Measurements from ENCODE around the gene RBL1. TPM values are rescaled to one million over a fixed set of nuclear protein-coding genes. Genes with fewer than 3 reads are reported as not detected.

The RBL1 gene
- total and polyA plus RNA-seq, 10 of the 15 experiments (the other 5 are each of a cell fraction or from before 2014, with no cell fraction given) = 4.5 to 51.1 (median 24.9) TPM

- POLR2A ChIA-PET = no interaction called here
- no peak overlapping the region for H3K4me3 ChIP-seq
- RAD21 ChIA-PET (ENCODE audit: unreplicated experiment) = interaction anchor here (0.7 kb wide), 1 partner anchor 51 kb away, joined by 3 read pairs; no protein-coding TSS in a partner anchor
- FAIRE-seq (no peak), DNase-seq (ENCODE audit: low read depth, low spot score) (no peak), ATAC-seq (no peak)
- in situ Hi-C loops (cut with MboI) = no loop called here
- H3K27me3 ChIP-seq (replicated peaks in 1 of 2; ENCODE audit: control insufficient read depth in 2 of 2, insufficient read depth in 2 of 2, low read length in 1 of 2) = no peaks in the 10 kb centered on the region
- H3K9ac ChIP-seq (ENCODE audit: control insufficient read depth, insufficient read depth, low read length) = no peak overlapping the region
- no peaks in the 10 kb centered on the region for H3K36me3 ChIP-seq (ENCODE audit: control insufficient read depth in 2 of 2, insufficient read depth in 2 of 2, low read length in 1 of 2)
- H3K9me3 ChIP-seq (replicated peaks; ENCODE audit: control insufficient read depth, insufficient read depth, low read length) = no peaks in the 10 kb centered on the region
- H3K4me2 ChIP-seq (ENCODE audit: control insufficient read depth, insufficient read depth) = no peak overlapping the region
- 71% methylated on average over 8 of the region's 8 CpGs for WGBS (ENCODE audit: insufficient coverage, insufficient replicate concordance, low lambda C conversion rate, missing lambda C conversion rate)
- SMC1A ChIA-PET (ENCODE audit: uncharacterized antibody, unreplicated experiment) = interaction anchor here (0.6 kb wide), 1 partner anchor 1042 kb away, joined by 3 read pairs; no protein-coding TSS in a partner anchor
- CTCF ChIA-PET = no interaction called here
- H4K20me1 ChIP-seq (ENCODE audit: control insufficient read depth, insufficient read depth) = no peaks in the 10 kb centered on the region
- H3K27ac ChIP-seq (ENCODE audit: control insufficient read depth, insufficient read depth) = no peak overlapping the region
- BruUV-seq (replicated peaks) = no TSS peak
- no peaks in the 10 kb centered on the region for H3K4me1 ChIP-seq (ENCODE audit: control insufficient read depth, insufficient read depth, low read length)
- intact Hi-C loops (cut with micrococcal nuclease; ENCODE audit: unreplicated experiment) = no loop called here
- no peak for TF ChIP-seq ZNF592 (IDR thresholded peaks at IDR 0.05)
- no peaks in the 10 kb centered on the region for H3K79me2 ChIP-seq (ENCODE audit: control insufficient read depth, insufficient read depth, low read length)
- H2AFZ ChIP-seq (ENCODE audit: control insufficient read depth, low read depth, low read length) = no peak overlapping the region
Observed at GRCh38 chr20:37144856-37145404, 49.1 kb upstream of the RBL1 start.

- WGBS (ENCODE audit: insufficient coverage, insufficient replicate concordance, low lambda C conversion rate, missing lambda C conversion rate) = 95% methylated on average over 3 of the region's 3 CpGs
- no peaks in the 10 kb centered on the region for H3K36me3 ChIP-seq (ENCODE audit: control insufficient read depth in 2 of 2, insufficient read depth in 2 of 2, low read length in 1 of 2)
- no peak overlapping the region for H3K27ac ChIP-seq (ENCODE audit: control insufficient read depth, insufficient read depth)
- FAIRE-seq (no peak), DNase-seq (ENCODE audit: low read depth, low spot score) (no peak), ATAC-seq (no peak)
- H2AFZ ChIP-seq (ENCODE audit: control insufficient read depth, low read depth, low read length) = no peak overlapping the region
- no peaks in the 10 kb centered on the region for H4K20me1 ChIP-seq (ENCODE audit: control insufficient read depth, insufficient read depth)
- CTCF ChIA-PET = interaction anchor here (0.8 kb wide), 1 partner anchor 53 kb away, joined by 3 read pairs; no protein-coding TSS in a partner anchor
- no peak overlapping the region for H3K4me3 ChIP-seq
- SMC1A ChIA-PET (ENCODE audit: uncharacterized antibody, unreplicated experiment) = no interaction called here
- no peaks in the 10 kb centered on the region for H3K4me1 ChIP-seq (ENCODE audit: control insufficient read depth, insufficient read depth, low read length)
- intact Hi-C loops (cut with micrococcal nuclease; ENCODE audit: unreplicated experiment) = no loop called here
- no peak overlapping the region for H3K9ac ChIP-seq (ENCODE audit: control insufficient read depth, insufficient read depth, low read length)
- in situ Hi-C loops (cut with MboI) = no loop called here
- RAD21 ChIA-PET (ENCODE audit: unreplicated experiment) = no interaction called here
- H3K27me3 ChIP-seq (replicated peaks in 1 of 2; ENCODE audit: control insufficient read depth in 2 of 2, insufficient read depth in 2 of 2, low read length in 1 of 2) = no peaks in the 10 kb centered on the region
- POLR2A ChIA-PET = interaction anchor here (0.6 kb wide), 1 partner anchor 21 kb away, joined by 3 read pairs; no protein-coding TSS in a partner anchor
- H3K9me3 ChIP-seq (replicated peaks; ENCODE audit: control insufficient read depth, insufficient read depth, low read length) = no peaks in the 10 kb centered on the region
- no TSS peak for BruUV-seq (replicated peaks)
- no peak overlapping the region for H3K4me2 ChIP-seq (ENCODE audit: control insufficient read depth, insufficient read depth)
- no peaks in the 10 kb centered on the region for H3K79me2 ChIP-seq (ENCODE audit: control insufficient read depth, insufficient read depth, low read length)
- TF ChIP-seq MAX (IDR thresholded peaks at IDR 0.05; ENCODE audit: low read depth, low read length) (no peak), SMC3 (IDR thresholded peaks at IDR 0.05; ENCODE audit: borderline replicate concordance, low read length) (no peak), E2F8 (IDR thresholded peaks at IDR 0.05; ENCODE audit: low read depth, partially characterized antibody) (no peak), HDAC6 (IDR thresholded peaks at IDR 0.05; ENCODE audit: unreplicated experiment) (no peak), FOS (IDR thresholded peaks at IDR 0.05; ENCODE audit: borderline replicate concordance, extremely low read depth, insufficient read length) (no peak), TCF7 (IDR thresholded peaks at IDR 0.05; ENCODE audit: borderline replicate concordance) (no peak), ATF7 (IDR thresholded peaks at IDR 0.05; ENCODE audit: low read depth) (no peak), NRF1 (conservative IDR thresholded peaks at IDR 0.05; ENCODE audit: low read depth, low read length) (no peak), SMAD5 (IDR thresholded peaks at IDR 0.05; ENCODE audit: low read depth) (no peak)
Observed at GRCh38 chr20:37142708-37143107, 46.9 kb upstream of the RBL1 start.
